Measurements from ENCODE around the gene DAB1.

Gene DAB1

DNA sequence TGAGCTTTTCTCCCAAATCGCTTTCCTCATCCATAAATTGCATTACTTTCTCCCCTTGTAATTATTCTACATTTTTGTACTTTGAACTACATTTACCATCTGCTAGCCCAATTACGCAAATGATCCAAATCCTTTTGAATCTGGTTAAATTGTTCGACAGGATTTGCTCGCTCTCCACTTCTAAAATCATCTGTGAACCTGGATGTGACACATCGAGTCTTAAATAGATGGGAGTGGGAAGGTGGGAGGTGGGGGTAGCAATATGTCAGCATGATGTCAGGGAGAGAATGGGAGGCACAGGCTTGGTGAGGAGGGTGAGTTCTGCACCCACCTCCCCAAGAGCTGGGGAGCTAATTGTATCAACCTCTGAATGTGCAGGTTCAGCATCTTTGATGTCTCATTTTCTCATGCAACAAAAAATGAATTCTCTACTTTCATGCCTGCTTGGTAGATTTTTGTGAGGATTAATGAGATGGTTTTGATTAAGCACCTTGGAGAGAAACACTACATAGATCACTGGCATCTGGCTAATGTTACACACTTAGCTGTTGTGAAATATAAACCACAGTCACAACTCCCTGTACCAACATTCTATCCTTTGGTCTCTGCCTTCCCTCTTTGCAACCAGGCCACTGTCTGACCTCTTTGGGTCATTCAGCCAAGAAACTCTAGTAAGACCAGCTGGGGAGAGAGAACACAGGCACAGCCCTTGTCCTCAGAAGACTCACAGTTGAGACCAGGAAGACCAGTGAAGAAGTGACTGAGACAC is 165.1 kb downstream of the DAB1 start:
- DNase-seq (ENCODE audit: extremely low read depth, insufficient read length) = no peak
- TF ChIP-seq, protein P1, sequence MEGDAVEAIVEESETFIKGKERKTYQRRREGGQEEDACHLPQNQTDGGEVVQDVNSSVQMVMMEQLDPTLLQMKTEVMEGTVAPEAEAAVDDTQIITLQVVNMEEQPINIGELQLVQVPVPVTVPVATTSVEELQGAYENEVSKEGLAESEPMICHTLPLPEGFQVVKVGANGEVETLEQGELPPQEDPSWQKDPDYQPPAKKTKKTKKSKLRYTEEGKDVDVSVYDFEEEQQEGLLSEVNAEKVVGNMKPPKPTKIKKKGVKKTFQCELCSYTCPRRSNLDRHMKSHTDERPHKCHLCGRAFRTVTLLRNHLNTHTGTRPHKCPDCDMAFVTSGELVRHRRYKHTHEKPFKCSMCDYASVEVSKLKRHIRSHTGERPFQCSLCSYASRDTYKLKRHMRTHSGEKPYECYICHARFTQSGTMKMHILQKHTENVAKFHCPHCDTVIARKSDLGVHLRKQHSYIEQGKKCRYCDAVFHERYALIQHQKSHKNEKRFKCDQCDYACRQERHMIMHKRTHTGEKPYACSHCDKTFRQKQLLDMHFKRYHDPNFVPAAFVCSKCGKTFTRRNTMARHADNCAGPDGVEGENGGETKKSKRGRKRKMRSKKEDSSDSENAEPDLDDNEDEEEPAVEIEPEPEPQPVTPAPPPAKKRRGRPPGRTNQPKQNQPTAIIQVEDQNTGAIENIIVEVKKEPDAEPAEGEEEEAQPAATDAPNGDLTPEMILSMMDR (IDR thresholded peaks at IDR 0.05; ENCODE audit: insufficient read depth, low read length, poor library complexity, severe bottlenecking) = no peak
- no peak overlapping the region for H3K4me3 ChIP-seq (replicated peaks; ENCODE audit: low read depth, low read length)
- H3K27me3 ChIP-seq (replicated peaks; ENCODE audit: control insufficient read depth, insufficient read depth, low read length) = no peaks in the 10 kb centered on the region; the same call in 1 of the 2 replicates
- H3K36me3 ChIP-seq (ENCODE audit: control insufficient read depth, insufficient read depth, low read length) = no peaks in the 10 kb centered on the region

DNA sequence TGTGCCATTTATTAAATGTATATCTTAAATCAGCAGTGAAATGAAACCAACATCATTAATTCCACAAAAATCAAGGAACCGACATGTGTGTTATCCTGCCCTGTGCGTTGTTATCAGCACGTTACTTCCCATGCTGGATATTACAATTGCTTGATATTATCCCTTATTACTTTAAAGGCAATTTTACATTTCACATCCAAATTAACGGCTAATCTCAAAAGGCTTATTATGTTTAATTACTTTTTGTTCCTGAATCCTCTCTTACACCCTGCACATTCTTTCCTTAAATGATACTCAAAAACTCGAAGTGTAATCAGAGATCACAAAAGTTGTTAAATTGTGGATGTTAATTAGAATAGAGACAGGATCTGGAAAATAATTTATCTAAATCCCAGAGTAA is 167.9 kb downstream of the DAB1 start:
- no peaks in the 10 kb centered on the region; the same call in 1 of the 2 replicates for H3K27me3 ChIP-seq (replicated peaks; ENCODE audit: control insufficient read depth, insufficient read depth, low read length)
- H3K4me3 ChIP-seq (replicated peaks; ENCODE audit: low read depth, low read length) = no peak overlapping the region
- no peaks in the 10 kb centered on the region for H3K36me3 ChIP-seq (ENCODE audit: control insufficient read depth, insufficient read depth, low read length)
- TF ChIP-seq, protein P1 (IDR thresholded peaks at IDR 0.05; ENCODE audit: insufficient read depth, low read length, poor library complexity, severe bottlenecking) = no peak
- no peak for DNase-seq (ENCODE audit: extremely low read depth, insufficient read length)

DNA sequence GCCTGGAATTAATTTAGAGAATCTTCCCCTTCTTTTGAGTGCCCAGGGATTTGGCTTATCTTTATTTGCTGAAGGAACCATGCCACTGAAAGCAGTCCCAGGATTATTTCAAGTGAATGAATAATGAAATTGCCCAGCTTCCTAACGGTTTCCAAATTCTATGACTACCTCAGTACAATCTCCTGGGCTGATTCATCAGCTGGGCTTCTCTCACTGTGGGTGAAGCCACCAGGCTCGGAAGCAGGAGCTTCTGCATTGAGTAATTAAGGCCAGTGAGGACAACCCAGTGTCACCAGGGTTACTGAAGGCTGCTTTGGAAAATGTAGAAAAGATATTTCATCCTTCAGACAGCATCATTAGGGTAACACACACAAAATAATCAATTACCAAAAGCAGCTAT is 169.8 kb downstream of the DAB1 start:
- H3K36me3 ChIP-seq (ENCODE audit: control insufficient read depth, insufficient read depth, low read length) = no peaks in the 10 kb centered on the region
- TF ChIP-seq, protein P1 (IDR thresholded peaks at IDR 0.05; ENCODE audit: insufficient read depth, low read length, poor library complexity, severe bottlenecking) = no peak
- no peak for DNase-seq (ENCODE audit: extremely low read depth, insufficient read length)
- no peaks in the 10 kb centered on the region; the same call in 1 of the 2 replicates for H3K27me3 ChIP-seq (replicated peaks; ENCODE audit: control insufficient read depth, insufficient read depth, low read length)
- H3K4me3 ChIP-seq (replicated peaks; ENCODE audit: low read depth, low read length) = no peak overlapping the region

DNA sequence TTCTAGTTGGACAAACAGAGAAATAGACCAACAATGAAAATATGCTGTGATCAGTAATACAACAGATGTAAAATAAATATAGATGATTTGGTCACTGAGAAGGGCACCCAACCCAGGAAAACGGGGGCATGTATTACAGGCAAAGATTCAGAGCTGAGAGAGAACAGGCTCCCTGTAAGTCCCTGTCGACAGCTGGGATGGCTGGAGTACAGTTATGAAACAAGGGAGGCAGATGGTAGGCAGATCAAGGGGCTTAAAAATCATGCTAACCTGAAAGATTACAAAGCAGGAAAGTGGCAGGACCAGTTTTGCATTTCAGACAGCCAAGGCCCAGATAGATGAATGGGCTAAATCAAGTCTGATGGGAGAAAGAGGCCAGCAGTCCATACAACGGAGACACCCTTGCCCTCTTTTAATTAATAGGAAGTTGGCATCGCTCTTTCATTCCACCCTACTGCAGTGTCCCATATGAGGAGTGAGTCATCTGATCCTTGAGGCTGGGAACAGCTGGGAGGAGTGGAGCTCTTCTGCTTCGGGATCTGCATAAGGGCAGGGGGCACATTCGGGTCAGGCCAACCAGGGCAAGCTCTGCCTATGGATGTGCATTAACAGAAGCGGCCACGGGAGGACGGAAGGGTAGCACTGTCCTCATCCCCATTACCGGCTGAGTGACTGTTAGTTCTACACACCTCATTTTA is 171.1 kb downstream of the DAB1 start:
- Histone ChIP-seq H3K27me3 (replicated peaks; ENCODE audit: control insufficient read depth, insufficient read depth, low read length) (no peaks in the 10 kb centered on the region; the same call in 1 of the 2 replicates), H3K36me3 (ENCODE audit: control insufficient read depth, insufficient read depth, low read length) (no peaks in the 10 kb centered on the region), H3K4me3 (replicated peaks; ENCODE audit: low read depth, low read length) (no peak overlapping the region)
- DNase-seq (ENCODE audit: extremely low read depth, insufficient read length) = no peak
- TF ChIP-seq, protein P1 (IDR thresholded peaks at IDR 0.05; ENCODE audit: insufficient read depth, low read length, poor library complexity, severe bottlenecking) = no peak

DNA sequence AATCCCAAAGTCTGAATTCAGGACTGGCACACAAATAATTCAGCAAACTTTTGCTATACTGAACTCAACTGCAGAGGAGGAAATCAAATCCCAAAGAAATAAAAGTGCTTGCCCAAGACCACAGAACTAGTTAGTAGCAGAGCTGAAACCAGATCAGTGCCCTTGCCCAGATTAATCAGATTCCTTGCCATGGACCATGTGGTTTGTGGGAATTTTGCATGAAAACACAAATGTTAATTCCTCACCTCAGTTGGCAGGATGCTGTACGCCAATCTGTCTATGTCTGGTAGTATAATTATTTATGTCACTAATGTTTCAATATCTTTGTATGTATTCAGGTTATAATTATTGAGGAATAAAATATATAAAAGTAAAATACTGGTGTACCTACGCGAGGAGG is 173.8 kb downstream of the DAB1 start:
- Histone ChIP-seq H3K36me3 (ENCODE audit: control insufficient read depth, insufficient read depth, low read length) (no peaks in the 10 kb centered on the region), H3K4me3 (replicated peaks; ENCODE audit: low read depth, low read length) (no peak overlapping the region), H3K27me3 (replicated peaks; ENCODE audit: control insufficient read depth, insufficient read depth, low read length) (no peaks in the 10 kb centered on the region; the same call in 1 of the 2 replicates)
- DNase-seq (ENCODE audit: extremely low read depth, insufficient read length) = no peak
- TF ChIP-seq, protein P1 (IDR thresholded peaks at IDR 0.05; ENCODE audit: insufficient read depth, low read length, poor library complexity, severe bottlenecking) = no peak

Measured in GM06990 (cell line).